BJ (cell line): Measurements from ENCODE around the gene SF3A2. TPM values are rescaled to one million over a fixed set of nuclear protein-coding genes. Genes with fewer than 3 reads are reported as not detected.

Experiments used
- CTCF ChIA-PET: fragments of 350-600 bp; formaldehyde crosslinking; extraction: SDS; loops from one replicate; lab custom pipeline; 2021; ENCODE audit warnings: antibody characterized with exemption, inconsistent platforms; lab: Yijun Ruan, JAX
- POLR2A ChIA-PET: fragments of 300-600 bp; sonication (Branson Sonifier 250); formaldehyde crosslinking; extraction: SDS; loops from one replicate; lab custom pipeline; 2021; ENCODE audit warnings: antibody characterized with exemption; lab: Charles Lee
- DNase-seq: peaks from one replicate; pipeline ENCODE4 v3.0.0-alpha.2; 2011; ENCODE audit warnings: low read depth
- H3K27me3 ChIP-seq: 2 replicates; pipeline ENCODE4 v1.6.0; 2011; ENCODE audit warnings: low read length; ENCODE audit not compliant: control insufficient read depth, insufficient read depth
- H3K36me3 ChIP-seq: 2 replicates; pipeline ENCODE4 v1.5.1; 2011; ENCODE audit warnings: low read length; ENCODE audit not compliant: control insufficient read depth, insufficient read depth
- H3K4me3 ChIP-seq: 2 replicates; pipeline ENCODE4 v1.5.1; 2011; ENCODE audit warnings: low read depth, mild to moderate bottlenecking, control low read depth, low read length
- polyA plus RNA-seq: library from polyadenylated mRNA; depleted of rRNA; stranded (reverse); fragments of >200 nt; gene quantifications from 2 replicates; pipeline ENCODE4 v1.2.3, GENCODE V29; 2011; rRNA removed
- small RNA-seq: library from RNA; depleted of rRNA; stranded (forward); fragments of <200 nt; gene quantifications from one replicate; pipeline ENCODE3, GENCODE V24; 2012; ENCODE audit warnings: low replicate concordance, low read depth; ENCODE audit not compliant: insufficient read length
- TF ChIP-seq, protein P1 (sequence below): IDR thresholded peaks from 2 replicates; pipeline ENCODE4 v1.5.1; 2011; ENCODE audit warnings: low read depth, mild to moderate bottlenecking, control low read depth, inconsistent platforms, low read length, moderate library complexity; ENCODE audit not compliant: insufficient read depth

SF3A2 gene
- polyA plus RNA-seq, 1 experiment, result 12.2 TPM

DNA sequence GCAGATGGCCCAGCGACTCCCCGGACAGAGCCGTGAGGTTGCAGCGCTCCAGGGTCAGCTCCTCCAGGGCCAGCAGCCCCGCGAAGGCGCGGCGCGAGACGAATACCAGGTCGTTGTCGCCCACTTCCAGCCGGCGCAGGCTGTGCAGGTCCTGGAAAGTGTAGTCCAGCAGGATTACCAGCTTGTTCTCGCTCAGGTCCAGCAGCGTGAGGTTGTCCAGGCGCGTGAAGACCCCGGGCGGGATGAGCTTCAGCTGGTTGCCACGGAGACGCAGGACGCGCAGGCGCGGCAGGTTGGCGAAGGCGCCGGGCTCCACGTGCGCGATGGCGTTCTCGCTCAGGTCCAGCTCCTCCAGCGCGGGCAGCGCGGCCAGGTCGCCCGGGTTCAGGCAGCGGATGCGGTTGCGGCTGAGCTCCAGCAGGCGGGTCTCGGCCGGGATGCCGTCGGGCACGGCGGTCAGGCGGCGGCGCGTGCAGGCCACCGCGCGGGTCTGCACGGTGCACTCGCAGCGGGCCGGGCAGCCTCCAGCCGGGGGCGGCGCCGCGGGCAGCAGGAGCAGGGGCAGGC lies 54.6 kb downstream of the SF3A2 start:
- CTCF ChIA-PET, result interaction anchor here (0.7 to 1.5 kb wide), 2 partner anchors 9 to 64 kb away, joined by 3 to 4 read pairs; partner anchors contain the start of gene PEAK3
- POLR2A ChIA-PET, result no interaction called here
- H3K27me3 ChIP-seq, result peaks cover 27% of the 10 kb centered on the region
- DNase-seq, result no peak
- TF ChIP-seq, protein P1, sequence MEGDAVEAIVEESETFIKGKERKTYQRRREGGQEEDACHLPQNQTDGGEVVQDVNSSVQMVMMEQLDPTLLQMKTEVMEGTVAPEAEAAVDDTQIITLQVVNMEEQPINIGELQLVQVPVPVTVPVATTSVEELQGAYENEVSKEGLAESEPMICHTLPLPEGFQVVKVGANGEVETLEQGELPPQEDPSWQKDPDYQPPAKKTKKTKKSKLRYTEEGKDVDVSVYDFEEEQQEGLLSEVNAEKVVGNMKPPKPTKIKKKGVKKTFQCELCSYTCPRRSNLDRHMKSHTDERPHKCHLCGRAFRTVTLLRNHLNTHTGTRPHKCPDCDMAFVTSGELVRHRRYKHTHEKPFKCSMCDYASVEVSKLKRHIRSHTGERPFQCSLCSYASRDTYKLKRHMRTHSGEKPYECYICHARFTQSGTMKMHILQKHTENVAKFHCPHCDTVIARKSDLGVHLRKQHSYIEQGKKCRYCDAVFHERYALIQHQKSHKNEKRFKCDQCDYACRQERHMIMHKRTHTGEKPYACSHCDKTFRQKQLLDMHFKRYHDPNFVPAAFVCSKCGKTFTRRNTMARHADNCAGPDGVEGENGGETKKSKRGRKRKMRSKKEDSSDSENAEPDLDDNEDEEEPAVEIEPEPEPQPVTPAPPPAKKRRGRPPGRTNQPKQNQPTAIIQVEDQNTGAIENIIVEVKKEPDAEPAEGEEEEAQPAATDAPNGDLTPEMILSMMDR, result no peak
- H3K36me3 ChIP-seq, result no peaks in the 10 kb centered on the region
- no peak overlapping the region for H3K4me3 ChIP-seq

DNA sequence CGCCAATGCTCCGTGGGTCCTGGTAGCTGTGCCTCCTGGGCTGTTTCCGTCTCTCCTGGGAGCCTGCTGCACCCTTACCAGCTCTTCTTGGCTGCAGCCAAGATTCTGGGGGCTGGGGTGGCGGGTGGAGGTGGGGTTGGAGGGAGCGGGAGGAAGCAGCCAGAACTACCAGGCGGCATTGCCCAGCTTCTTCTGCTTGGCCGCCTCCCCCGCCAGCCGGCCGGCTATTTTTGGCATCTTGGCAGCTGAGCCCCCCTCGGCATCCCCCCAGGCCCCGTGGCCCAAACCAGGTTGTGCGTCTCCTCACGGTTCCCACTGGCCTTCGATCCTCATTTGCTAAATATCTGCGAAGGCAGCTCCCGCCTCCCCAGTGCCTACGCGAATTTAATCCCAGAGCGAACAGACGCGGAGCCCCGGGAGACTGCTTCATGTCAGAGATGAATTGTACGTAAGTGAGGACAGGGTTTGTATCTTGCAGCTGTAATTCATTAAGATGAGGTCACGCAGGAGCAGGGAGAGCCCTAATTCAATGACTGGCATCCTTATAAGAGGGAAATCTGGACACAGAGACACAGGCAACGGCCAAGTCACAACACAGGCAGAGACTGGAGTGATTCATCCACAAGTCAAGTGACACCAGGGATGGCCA lies 58.2 kb downstream of the SF3A2 start:
- CTCF ChIA-PET, result interaction anchor here (0.8 to 2.2 kb wide), 4 partner anchors 11 to 139 kb away, joined by 3 to 7 read pairs (median 3); no protein-coding TSS in a partner anchor
- peaks cover 10% of the 10 kb centered on the region for H3K27me3 ChIP-seq
- peak; percentile 59 for DNase-seq
- TF ChIP-seq, protein P1, result no peak
- POLR2A ChIA-PET, result interaction anchor here (0.6 kb wide), 2 partner anchors 18 to 34 kb away, joined by 3 to 8 read pairs; no protein-coding TSS in a partner anchor
- no peak overlapping the region for H3K4me3 ChIP-seq
- H3K36me3 ChIP-seq, result no peaks in the 10 kb centered on the region

DNA sequence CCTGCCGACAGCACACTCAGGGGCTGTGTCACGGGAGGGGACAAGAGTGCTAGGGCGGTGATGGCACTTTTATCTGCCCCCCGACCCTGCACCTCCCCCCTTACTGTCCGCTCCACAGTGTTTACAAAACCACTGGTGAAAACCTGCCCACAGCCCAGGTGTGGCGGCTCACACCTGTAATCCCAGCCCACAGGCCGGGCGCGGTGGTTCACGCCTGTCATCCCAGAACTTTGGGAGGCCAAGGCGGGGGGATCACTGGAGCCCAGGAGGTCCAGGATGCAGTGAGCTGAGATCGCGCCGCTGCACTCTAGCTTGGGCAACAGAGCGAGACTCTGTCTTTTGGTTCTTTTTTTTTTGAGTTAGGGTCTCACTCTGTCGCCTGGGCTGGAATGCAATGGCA lies 59.5 kb downstream of the SF3A2 start:
- H3K36me3 ChIP-seq, result no peaks in the 10 kb centered on the region
- TF ChIP-seq, protein P1, result no peak
- DNase-seq, result no peak
- CTCF ChIA-PET, result interaction anchor here (1.3 to 1.4 kb wide), 2 partner anchors 20 to 57 kb away, joined by 4 to 7 read pairs; no protein-coding TSS in a partner anchor
- no peak overlapping the region for H3K4me3 ChIP-seq
- H3K27me3 ChIP-seq, result peaks cover 2% of the 10 kb centered on the region; the same call in 1 of the 2 replicates
- POLR2A ChIA-PET, result no interaction called here

Small RNAs within 50 kb of the gene (small RNA-seq; reads per million reads assigned to genes)
- not detected for gene MIR1227

Other genes with a start within 250 kb of the SF3A2 start
- gene BTBD2, start 221.1 kb upstream of the SF3A2 start, polyA plus RNA-seq, result 22.3 and 39.3 TPM in 2 replicates
- gene MKNK2, start 185.6 kb upstream of the SF3A2 start, polyA plus RNA-seq, result 71.9 and 108 TPM in 2 replicates
- gene MOB3A, start 140.5 kb upstream of the SF3A2 start, polyA plus RNA-seq, result 34.5 and 50.5 TPM in 2 replicates
- 0.76 and 1.3 TPM in 2 replicates for gene IZUMO4, start 139.9 kb upstream of the SF3A2 start, polyA plus RNA-seq
- gene AP3D1, start 85.3 kb upstream of the SF3A2 start, polyA plus RNA-seq, result 65.9 and 122 TPM in 2 replicates
- 3.3 and 4.2 TPM in 2 replicates for gene DOT1L, start 72.9 kb upstream of the SF3A2 start, polyA plus RNA-seq
- 46.2 and 65.8 TPM in 2 replicates for gene PLEKHJ1, start 495 bp upstream of the SF3A2 start, polyA plus RNA-seq
- gene AMH, start 12.5 kb downstream of the SF3A2 start, polyA plus RNA-seq, result 0.59 and 0.66 TPM in 2 replicates
- gene JSRP1, start 19.6 kb downstream of the SF3A2 start, polyA plus RNA-seq, result not detected in 2 replicates
- gene PEAK3, start 45.4 kb downstream of the SF3A2 start, polyA plus RNA-seq, result not detected in 2 replicates
- not detected in 2 replicates for gene LINGO3, start 71.3 kb downstream of the SF3A2 start, polyA plus RNA-seq
- gene LSM7, start 91.8 kb downstream of the SF3A2 start, polyA plus RNA-seq, result 154 and 165 TPM in 2 replicates
- 12.0 and 24.9 TPM in 2 replicates for gene SPPL2B, start 91.9 kb downstream of the SF3A2 start, polyA plus RNA-seq
- not detected in 2 replicates for gene TMPRSS9, start 123.4 kb downstream of the SF3A2 start, polyA plus RNA-seq
- 37.2 and 50.7 TPM in 2 replicates for gene TIMM13, start 190.8 kb downstream of the SF3A2 start, polyA plus RNA-seq
- gene LMNB2, start 220.1 kb downstream of the SF3A2 start, polyA plus RNA-seq, result 53.4 and 80.0 TPM in 2 replicates
- 54.5 and 69.8 TPM in 2 replicates for gene GADD45B, start 239.3 kb downstream of the SF3A2 start, polyA plus RNA-seq